ENCODE measurements around the gene SSH3.

- TF ChIP-seq, protein P1, sequence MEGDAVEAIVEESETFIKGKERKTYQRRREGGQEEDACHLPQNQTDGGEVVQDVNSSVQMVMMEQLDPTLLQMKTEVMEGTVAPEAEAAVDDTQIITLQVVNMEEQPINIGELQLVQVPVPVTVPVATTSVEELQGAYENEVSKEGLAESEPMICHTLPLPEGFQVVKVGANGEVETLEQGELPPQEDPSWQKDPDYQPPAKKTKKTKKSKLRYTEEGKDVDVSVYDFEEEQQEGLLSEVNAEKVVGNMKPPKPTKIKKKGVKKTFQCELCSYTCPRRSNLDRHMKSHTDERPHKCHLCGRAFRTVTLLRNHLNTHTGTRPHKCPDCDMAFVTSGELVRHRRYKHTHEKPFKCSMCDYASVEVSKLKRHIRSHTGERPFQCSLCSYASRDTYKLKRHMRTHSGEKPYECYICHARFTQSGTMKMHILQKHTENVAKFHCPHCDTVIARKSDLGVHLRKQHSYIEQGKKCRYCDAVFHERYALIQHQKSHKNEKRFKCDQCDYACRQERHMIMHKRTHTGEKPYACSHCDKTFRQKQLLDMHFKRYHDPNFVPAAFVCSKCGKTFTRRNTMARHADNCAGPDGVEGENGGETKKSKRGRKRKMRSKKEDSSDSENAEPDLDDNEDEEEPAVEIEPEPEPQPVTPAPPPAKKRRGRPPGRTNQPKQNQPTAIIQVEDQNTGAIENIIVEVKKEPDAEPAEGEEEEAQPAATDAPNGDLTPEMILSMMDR (IDR thresholded peaks at IDR 0.05) = no peak
- no peak for TF ChIP-seq POLR2A (IDR thresholded peaks at IDR 0.05)
These were observed 28.9 kb downstream of the SSH3 start for GRCh38 chr11:67332081-67332691.
